ENCODE data around the gene SLC46A3. TPM values are rescaled to one million over a fixed set of nuclear protein-coding genes. Genes with fewer than 3 reads are reported as not detected.

The SLC46A3 gene
- polyA plus RNA-seq, 1 donor from 2014 or later = 7.4 TPM

- Histone ChIP-seq H3K27me3 (ENCODE audit: insufficient read depth, low read depth, low read length) (no peaks in the 10 kb centered on the region), H2AFZ (ENCODE audit: low read depth, low read length) (no peak overlapping the region), H3K9me2 (ENCODE audit: insufficient read depth, low read length) (no peaks in the 10 kb centered on the region), H4K20me1 (ENCODE audit: insufficient read depth) (no peaks in the 10 kb centered on the region), H3K9ac (ENCODE audit: low read length) (no peak overlapping the region), H3F3A (ENCODE audit: insufficient read depth, low read length, poor library complexity, severe bottlenecking) (no peaks in the 10 kb centered on the region), H3K4me2 (ENCODE audit: low read length) (no peak overlapping the region), H3K4me3 (ENCODE audit: low read length) (no peak overlapping the region), H3K9me3 (ENCODE audit: low read length) (no peaks in the 10 kb centered on the region), H3K79me2 (replicated peaks; ENCODE audit: insufficient read depth, low read length) (no peaks in the 10 kb centered on the region), H3K27ac (ENCODE audit: low read length) (no peak overlapping the region), H3K36me3 (ENCODE audit: insufficient read depth, low read length) (no peaks in the 10 kb centered on the region)
- TF ChIP-seq EZH2 (IDR thresholded peaks at IDR 0.05; ENCODE audit: borderline replicate concordance, insufficient read depth, low read length, poor library complexity, severe bottlenecking) (no peak), TAF1 (IDR thresholded peaks at IDR 0.05; ENCODE audit: low read depth) (no peak), SMC3 (conservative IDR thresholded peaks at IDR 0.05; ENCODE audit: poor library complexity) (no peak), RAD21 (conservative IDR thresholded peaks at IDR 0.05) (no peak), MXI1 (conservative IDR thresholded peaks at IDR 0.05; ENCODE audit: poor library complexity, severe bottlenecking) (no peak), POLR2AphosphoS5 (IDR thresholded peaks at IDR 0.05) (no peak), EP300 (conservative IDR thresholded peaks at IDR 0.05; ENCODE audit: poor library complexity, severe bottlenecking) (no peak)
- TF ChIP-seq, protein P1, sequence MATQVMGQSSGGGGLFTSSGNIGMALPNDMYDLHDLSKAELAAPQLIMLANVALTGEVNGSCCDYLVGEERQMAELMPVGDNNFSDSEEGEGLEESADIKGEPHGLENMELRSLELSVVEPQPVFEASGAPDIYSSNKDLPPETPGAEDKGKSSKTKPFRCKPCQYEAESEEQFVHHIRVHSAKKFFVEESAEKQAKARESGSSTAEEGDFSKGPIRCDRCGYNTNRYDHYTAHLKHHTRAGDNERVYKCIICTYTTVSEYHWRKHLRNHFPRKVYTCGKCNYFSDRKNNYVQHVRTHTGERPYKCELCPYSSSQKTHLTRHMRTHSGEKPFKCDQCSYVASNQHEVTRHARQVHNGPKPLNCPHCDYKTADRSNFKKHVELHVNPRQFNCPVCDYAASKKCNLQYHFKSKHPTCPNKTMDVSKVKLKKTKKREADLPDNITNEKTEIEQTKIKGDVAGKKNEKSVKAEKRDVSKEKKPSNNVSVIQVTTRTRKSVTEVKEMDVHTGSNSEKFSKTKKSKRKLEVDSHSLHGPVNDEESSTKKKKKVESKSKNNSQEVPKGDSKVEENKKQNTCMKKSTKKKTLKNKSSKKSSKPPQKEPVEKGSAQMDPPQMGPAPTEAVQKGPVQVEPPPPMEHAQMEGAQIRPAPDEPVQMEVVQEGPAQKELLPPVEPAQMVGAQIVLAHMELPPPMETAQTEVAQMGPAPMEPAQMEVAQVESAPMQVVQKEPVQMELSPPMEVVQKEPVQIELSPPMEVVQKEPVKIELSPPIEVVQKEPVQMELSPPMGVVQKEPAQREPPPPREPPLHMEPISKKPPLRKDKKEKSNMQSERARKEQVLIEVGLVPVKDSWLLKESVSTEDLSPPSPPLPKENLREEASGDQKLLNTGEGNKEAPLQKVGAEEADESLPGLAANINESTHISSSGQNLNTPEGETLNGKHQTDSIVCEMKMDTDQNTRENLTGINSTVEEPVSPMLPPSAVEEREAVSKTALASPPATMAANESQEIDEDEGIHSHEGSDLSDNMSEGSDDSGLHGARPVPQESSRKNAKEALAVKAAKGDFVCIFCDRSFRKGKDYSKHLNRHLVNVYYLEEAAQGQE (IDR thresholded peaks at IDR 0.05; ENCODE audit: borderline replicate concordance) = no peak
- TF ChIP-seq, protein P2, sequence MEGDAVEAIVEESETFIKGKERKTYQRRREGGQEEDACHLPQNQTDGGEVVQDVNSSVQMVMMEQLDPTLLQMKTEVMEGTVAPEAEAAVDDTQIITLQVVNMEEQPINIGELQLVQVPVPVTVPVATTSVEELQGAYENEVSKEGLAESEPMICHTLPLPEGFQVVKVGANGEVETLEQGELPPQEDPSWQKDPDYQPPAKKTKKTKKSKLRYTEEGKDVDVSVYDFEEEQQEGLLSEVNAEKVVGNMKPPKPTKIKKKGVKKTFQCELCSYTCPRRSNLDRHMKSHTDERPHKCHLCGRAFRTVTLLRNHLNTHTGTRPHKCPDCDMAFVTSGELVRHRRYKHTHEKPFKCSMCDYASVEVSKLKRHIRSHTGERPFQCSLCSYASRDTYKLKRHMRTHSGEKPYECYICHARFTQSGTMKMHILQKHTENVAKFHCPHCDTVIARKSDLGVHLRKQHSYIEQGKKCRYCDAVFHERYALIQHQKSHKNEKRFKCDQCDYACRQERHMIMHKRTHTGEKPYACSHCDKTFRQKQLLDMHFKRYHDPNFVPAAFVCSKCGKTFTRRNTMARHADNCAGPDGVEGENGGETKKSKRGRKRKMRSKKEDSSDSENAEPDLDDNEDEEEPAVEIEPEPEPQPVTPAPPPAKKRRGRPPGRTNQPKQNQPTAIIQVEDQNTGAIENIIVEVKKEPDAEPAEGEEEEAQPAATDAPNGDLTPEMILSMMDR (IDR thresholded peaks at IDR 0.05; ENCODE audit: poor library complexity, severe bottlenecking) = no peak
Observed at GRCh38 chr13:28685892-28686291, 32.9 kb downstream of the SLC46A3 start.

DNA sequence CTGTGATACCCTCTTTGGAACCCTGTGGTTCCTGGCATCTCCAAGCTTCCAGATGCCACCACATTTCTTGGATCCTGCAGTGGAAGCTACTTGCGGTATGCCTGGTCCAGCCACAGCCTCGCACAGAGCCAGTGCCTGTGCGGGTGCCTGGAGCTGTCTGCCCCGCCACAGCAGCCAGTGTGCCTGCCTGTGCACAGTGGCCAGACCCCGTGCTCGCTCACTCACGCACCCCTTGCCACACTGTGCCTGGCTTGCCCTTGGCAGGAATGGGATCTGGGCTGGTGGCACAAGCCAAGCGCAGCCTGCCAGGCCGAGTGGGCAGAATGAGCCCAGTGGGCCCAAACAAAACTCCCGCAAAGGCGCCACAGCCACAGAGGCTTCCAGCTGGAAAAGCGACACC, 33.7 kb downstream of the SLC46A3 start:
- Histone ChIP-seq H3F3A (ENCODE audit: insufficient read depth, low read length, poor library complexity, severe bottlenecking) (no peaks in the 10 kb centered on the region), H3K9me3 (ENCODE audit: low read length) (no peaks in the 10 kb centered on the region), H3K27ac (ENCODE audit: low read length) (no peak overlapping the region), H3K79me2 (replicated peaks; ENCODE audit: insufficient read depth, low read length) (no peaks in the 10 kb centered on the region), H4K20me1 (ENCODE audit: insufficient read depth) (no peaks in the 10 kb centered on the region), H3K9me2 (ENCODE audit: insufficient read depth, low read length) (no peaks in the 10 kb centered on the region), H3K27me3 (ENCODE audit: insufficient read depth, low read depth, low read length) (no peaks in the 10 kb centered on the region), H3K4me2 (ENCODE audit: low read length) (no peak overlapping the region), H3K36me3 (ENCODE audit: insufficient read depth, low read length) (no peaks in the 10 kb centered on the region), H3K4me3 (ENCODE audit: low read length) (no peak overlapping the region), H3K9ac (ENCODE audit: low read length) (no peak overlapping the region), H2AFZ (ENCODE audit: low read depth, low read length) (no peak overlapping the region)
- TF ChIP-seq EZH2 (IDR thresholded peaks at IDR 0.05; ENCODE audit: borderline replicate concordance, insufficient read depth, low read length, poor library complexity, severe bottlenecking) = no peak
- TF ChIP-seq EP300 (conservative IDR thresholded peaks at IDR 0.05; ENCODE audit: poor library complexity, severe bottlenecking) = no peak
- no peak for TF ChIP-seq SMC3 (conservative IDR thresholded peaks at IDR 0.05; ENCODE audit: poor library complexity)
- TF ChIP-seq POLR2AphosphoS5 (IDR thresholded peaks at IDR 0.05) = no peak
- TF ChIP-seq, protein P1 (IDR thresholded peaks at IDR 0.05; ENCODE audit: borderline replicate concordance) = no peak
- TF ChIP-seq TAF1 (IDR thresholded peaks at IDR 0.05; ENCODE audit: low read depth) = no peak
- TF ChIP-seq, protein P2 (IDR thresholded peaks at IDR 0.05; ENCODE audit: poor library complexity, severe bottlenecking) = no peak
- no peak for TF ChIP-seq MXI1 (conservative IDR thresholded peaks at IDR 0.05; ENCODE audit: poor library complexity, severe bottlenecking)
- no peak for TF ChIP-seq RAD21 (conservative IDR thresholded peaks at IDR 0.05)
